Measurements from ENCODE around the gene ZKSCAN2.

GRCh38 chr16:25289466-25289865 lies 31.8 kb upstream of the ZKSCAN2 start:
- TF ChIP-seq EZH2 (IDR thresholded peaks at IDR 0.05) (no peak), CTCF (IDR thresholded peaks at IDR 0.05) (no peak)
